ENCODE results near the gene FGD4. TPM values are rescaled to one million over a fixed set of nuclear protein-coding genes. Genes with fewer than 3 reads are reported as not detected.

The FGD4 gene
- total RNA-seq, 1 experiment from 2014 or later = 39.7 TPM

DNA sequence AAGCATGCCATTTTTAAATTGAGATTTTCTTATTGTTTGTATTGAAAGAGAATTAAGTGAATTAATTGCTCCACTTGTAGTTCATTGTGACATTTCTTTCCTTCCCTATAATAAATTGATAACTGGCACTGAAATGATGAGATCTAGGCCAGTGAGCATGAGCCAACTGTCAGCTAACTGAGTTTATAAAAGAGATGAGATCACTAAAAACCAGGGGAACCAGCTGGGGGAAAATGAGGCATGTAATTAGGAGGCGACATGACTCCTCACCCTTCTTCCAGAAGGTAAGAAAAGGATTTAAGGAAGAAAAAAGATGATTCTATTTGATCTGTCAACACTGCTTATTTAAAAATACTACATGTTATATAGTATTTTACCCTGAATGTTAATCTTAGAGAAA, 175.2 kb downstream of the FGD4 start:
- POLR2A ChIA-PET = no interaction called here

GRCh38 chr12:32577328-32577727, 178.0 kb downstream of the FGD4 start:
- Mint-ChIP-seq H3K27me3 (ENCODE audit: low read depth) (no peaks in the 10 kb centered on the region), H3K4me1 (peaks cover 5% of the 10 kb centered on the region; the same call in 1 of the 2 replicates), H3K27ac (0 out of 2 replicates have a peak overlapping the region, but pooled peaks have one; percentile 8), H3K4me3 (no peak overlapping the region), H3K9me3 (peaks cover 19% of the 10 kb centered on the region), H3K36me3 (peaks cover 45% of the 10 kb centered on the region)
- TF ChIP-seq ZNF512 (CRISPR knock-in tag; IDR thresholded peaks at IDR 0.05; ENCODE audit: borderline replicate concordance) = no peak
- TF ChIP-seq ZNF423 (CRISPR knock-in tag; IDR thresholded peaks at IDR 0.05) = no peak
- no peak for TF ChIP-seq CREB1 (CRISPR knock-in tag; IDR thresholded peaks at IDR 0.05)
- TF ChIP-seq ZNF416 (CRISPR knock-in tag; IDR thresholded peaks at IDR 0.05) = no peak
- TF ChIP-seq JAZF1 (CRISPR knock-in tag; IDR thresholded peaks at IDR 0.05) = no peak
- no peak for TF ChIP-seq E2F5 (CRISPR knock-in tag; IDR thresholded peaks at IDR 0.05)
- TF ChIP-seq NFE2L1 (CRISPR knock-in tag; IDR thresholded peaks at IDR 0.05) = no peak
- no peak for TF ChIP-seq SP1 (CRISPR knock-in tag; conservative IDR thresholded peaks at IDR 0.05)
- TF ChIP-seq GABPB1 (CRISPR knock-in tag; IDR thresholded peaks at IDR 0.05) = no peak
- TF ChIP-seq ARID4B (CRISPR knock-in tag; IDR thresholded peaks at IDR 0.05; ENCODE audit: borderline replicate concordance) = no peak
- no peak for TF ChIP-seq EMX1 (CRISPR knock-in tag; IDR thresholded peaks at IDR 0.05)
- no peak for TF ChIP-seq TP53 (CRISPR knock-in tag; IDR thresholded peaks at IDR 0.05)
- no peak for TF ChIP-seq FOXP4 (CRISPR knock-in tag; IDR thresholded peaks at IDR 0.05)
- ATAC-seq = no peak
- no peak for DNase-seq (ENCODE audit: low spot score)
- POLR2A ChIA-PET = no interaction called here
- CTCF ChIA-PET = no interaction called here

More for the DNA sequence above, 175.2 kb downstream of the FGD4 start:
- no peak overlapping the region for H3K27ac Mint-ChIP-seq
- no peak overlapping the region for H3K4me3 Mint-ChIP-seq
- CTCF ChIA-PET = no interaction called here
- no peaks in the 10 kb centered on the region for H3K27me3 Mint-ChIP-seq (ENCODE audit: low read depth)
- H3K4me1 Mint-ChIP-seq = peaks cover 12% of the 10 kb centered on the region
- H3K36me3 Mint-ChIP-seq = peaks cover 34% of the 10 kb centered on the region
- DNase-seq (ENCODE audit: low spot score) (no peak), ATAC-seq (no peak)
- peaks cover 19% of the 10 kb centered on the region for H3K9me3 Mint-ChIP-seq
- no peak for TF ChIP-seq OVOL2 (CRISPR knock-in tag; IDR thresholded peaks at IDR 0.05; ENCODE audit: borderline replicate concordance)
- no peak for TF ChIP-seq ZBTB21 (CRISPR knock-in tag; IDR thresholded peaks at IDR 0.05; ENCODE audit: borderline replicate concordance)
- no peak for TF ChIP-seq NFATC4 (CRISPR knock-in tag; IDR thresholded peaks at IDR 0.05)
- no peak for TF ChIP-seq JAZF1 (CRISPR knock-in tag; IDR thresholded peaks at IDR 0.05)
- no peak for TF ChIP-seq ZNF425 (CRISPR knock-in tag; conservative IDR thresholded peaks at IDR 0.05)

Data from WTC11 (cell line).